ENCODE data around the gene ACP6. TPM values are rescaled to one million over a fixed set of nuclear protein-coding genes. Genes with fewer than 3 reads are reported as not detected.

The ACP6 gene
- total RNA-seq, 1 donor from 2014 or later, result 27.6 TPM

DNA sequence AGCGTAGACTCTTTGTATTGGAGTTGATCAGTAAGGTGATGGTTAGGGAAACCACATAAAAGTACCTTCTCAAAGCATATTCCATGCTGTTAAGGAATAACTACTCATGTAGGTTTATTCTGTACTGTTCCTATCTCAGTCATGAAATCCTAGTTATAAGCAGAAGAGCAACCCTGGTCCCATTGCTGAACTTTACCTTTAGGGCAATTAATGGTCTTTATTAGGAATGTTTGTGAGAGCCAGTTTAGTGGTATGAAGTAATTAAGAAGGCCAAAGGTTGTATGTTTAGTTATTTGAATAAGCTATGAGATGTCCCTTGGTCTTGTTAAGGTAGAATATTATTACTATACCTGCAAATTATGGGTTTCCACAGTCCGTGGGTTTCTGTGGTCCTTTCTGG is 44.0 kb downstream of the ACP6 start:
- no peak overlapping the region for H2AFZ ChIP-seq (replicated peaks)
- H3K27ac ChIP-seq, result no peak overlapping the region
- H3K4me3 ChIP-seq, result no peak overlapping the region
- Mint-ChIP-seq H3K36me3 (peaks cover 30% of the 10 kb centered on the region), H3K27ac (no peak overlapping the region), H3K4me1 (peaks cover 11% of the 10 kb centered on the region), H3K27me3 (ENCODE audit: insufficient read depth, low read depth) (no peaks in the 10 kb centered on the region), H3K9me3 (no peaks in the 10 kb centered on the region), H3K4me3 (no peak overlapping the region)
- no peak for DNase-seq (ENCODE audit: low spot score)
- TF ChIP-seq EZH2 (IDR thresholded peaks at IDR 0.05), result no peak
- TF ChIP-seq EZH2phosphoT487 (IDR thresholded peaks at IDR 0.05), result no peak
- TF ChIP-seq, protein P1, sequence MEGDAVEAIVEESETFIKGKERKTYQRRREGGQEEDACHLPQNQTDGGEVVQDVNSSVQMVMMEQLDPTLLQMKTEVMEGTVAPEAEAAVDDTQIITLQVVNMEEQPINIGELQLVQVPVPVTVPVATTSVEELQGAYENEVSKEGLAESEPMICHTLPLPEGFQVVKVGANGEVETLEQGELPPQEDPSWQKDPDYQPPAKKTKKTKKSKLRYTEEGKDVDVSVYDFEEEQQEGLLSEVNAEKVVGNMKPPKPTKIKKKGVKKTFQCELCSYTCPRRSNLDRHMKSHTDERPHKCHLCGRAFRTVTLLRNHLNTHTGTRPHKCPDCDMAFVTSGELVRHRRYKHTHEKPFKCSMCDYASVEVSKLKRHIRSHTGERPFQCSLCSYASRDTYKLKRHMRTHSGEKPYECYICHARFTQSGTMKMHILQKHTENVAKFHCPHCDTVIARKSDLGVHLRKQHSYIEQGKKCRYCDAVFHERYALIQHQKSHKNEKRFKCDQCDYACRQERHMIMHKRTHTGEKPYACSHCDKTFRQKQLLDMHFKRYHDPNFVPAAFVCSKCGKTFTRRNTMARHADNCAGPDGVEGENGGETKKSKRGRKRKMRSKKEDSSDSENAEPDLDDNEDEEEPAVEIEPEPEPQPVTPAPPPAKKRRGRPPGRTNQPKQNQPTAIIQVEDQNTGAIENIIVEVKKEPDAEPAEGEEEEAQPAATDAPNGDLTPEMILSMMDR (IDR thresholded peaks at IDR 0.05), result no peak
- no peaks in the 10 kb centered on the region for H3K9me3 ChIP-seq (ENCODE audit: low read depth)
- peaks cover 19% of the 10 kb centered on the region for H3F3A ChIP-seq (ENCODE audit: low read depth)
- H3K79me2 ChIP-seq (ENCODE audit: low read depth), result no peaks in the 10 kb centered on the region
- H3K9ac ChIP-seq, result no peak overlapping the region
- no peaks in the 10 kb centered on the region for H3K4me1 ChIP-seq
- peaks cover 22% of the 10 kb centered on the region for H4K20me1 ChIP-seq (ENCODE audit: low read depth)
- no peaks in the 10 kb centered on the region for H3K36me3 ChIP-seq
- no peak overlapping the region for H3K4me2 ChIP-seq
- H3K27me3 ChIP-seq, result no peaks in the 10 kb centered on the region

DNA sequence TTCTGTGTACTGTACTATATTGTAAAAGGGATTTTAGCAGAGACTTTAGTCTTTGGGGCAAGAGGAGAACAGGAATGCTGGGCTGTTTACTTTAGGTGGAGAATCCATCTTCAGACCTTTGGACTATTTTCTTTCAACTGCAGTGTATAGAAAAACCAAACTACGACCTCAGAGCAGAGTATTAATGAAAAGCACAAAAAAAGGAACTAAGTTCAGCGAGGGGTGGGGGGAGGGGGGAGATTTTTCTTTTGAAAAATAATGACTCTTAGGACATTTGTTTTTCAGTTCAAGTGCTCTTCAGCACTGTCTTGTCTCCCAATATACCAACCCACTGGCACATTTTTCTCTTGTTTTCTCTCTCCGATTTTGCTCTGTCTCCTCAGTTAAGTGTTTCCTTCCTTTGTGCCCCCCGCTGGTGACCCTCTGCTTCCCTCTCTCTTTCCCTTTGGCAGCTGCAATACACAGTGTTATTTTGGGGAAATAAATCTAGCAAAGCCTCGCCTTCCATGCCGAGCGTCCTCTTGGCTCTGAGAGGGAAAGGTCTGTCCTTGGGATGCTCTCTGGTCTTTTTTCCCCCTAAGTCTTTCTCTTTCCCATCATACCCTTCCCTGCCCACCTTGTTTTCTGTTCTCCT is 44.8 kb downstream of the ACP6 start:
- Histone ChIP-seq H4K20me1 (ENCODE audit: low read depth) (peaks cover 24% of the 10 kb centered on the region), H3K27me3 (no peaks in the 10 kb centered on the region), H3K4me3 (no peak overlapping the region), H3K79me2 (ENCODE audit: low read depth) (no peaks in the 10 kb centered on the region), H3K4me1 (no peaks in the 10 kb centered on the region), H3K4me2 (no peak overlapping the region), H3K36me3 (no peaks in the 10 kb centered on the region), H3K9ac (no peak overlapping the region), H3F3A (ENCODE audit: low read depth) (peaks cover 19% of the 10 kb centered on the region), H3K27ac (no peak overlapping the region), H3K9me3 (ENCODE audit: low read depth) (no peaks in the 10 kb centered on the region), H2AFZ (replicated peaks) (no peak overlapping the region)
- Mint-ChIP-seq H3K4me1 (peaks cover 9% of the 10 kb centered on the region), H3K9me3 (no peaks in the 10 kb centered on the region), H3K27ac (no peak overlapping the region), H3K27me3 (ENCODE audit: insufficient read depth, low read depth) (peaks cover 2% of the 10 kb centered on the region), H3K36me3 (peaks cover 35% of the 10 kb centered on the region), H3K4me3 (no peak overlapping the region)
- TF ChIP-seq EZH2phosphoT487 (IDR thresholded peaks at IDR 0.05) (no peak), EZH2 (IDR thresholded peaks at IDR 0.05) (no peak)
- TF ChIP-seq, protein P1 (IDR thresholded peaks at IDR 0.05), result no peak
- no peak for DNase-seq (ENCODE audit: low spot score)

DNA sequence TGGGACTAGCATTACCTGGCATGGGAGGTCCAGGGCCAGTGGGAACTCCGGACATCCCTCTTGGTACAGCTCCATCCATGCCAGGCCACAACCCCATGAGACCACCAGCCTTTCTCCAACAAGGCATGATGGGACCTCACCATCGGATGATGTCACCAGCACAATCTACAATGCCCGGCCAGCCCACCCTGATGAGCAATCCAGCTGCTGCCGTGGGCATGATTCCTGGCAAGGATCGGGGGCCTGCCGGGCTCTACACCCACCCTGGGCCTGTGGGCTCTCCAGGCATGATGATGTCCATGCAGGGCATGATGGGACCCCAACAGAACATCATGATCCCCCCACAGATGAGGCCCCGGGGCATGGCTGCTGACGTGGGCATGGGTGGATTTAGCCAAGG is 45.8 kb downstream of the ACP6 start:
- no peaks in the 10 kb centered on the region for H3K9me3 Mint-ChIP-seq
- H3K4me3 ChIP-seq, result no peak overlapping the region
- no peaks in the 10 kb centered on the region for H3K9me3 ChIP-seq (ENCODE audit: low read depth)
- H3K27me3 Mint-ChIP-seq (ENCODE audit: insufficient read depth, low read depth), result peaks cover 2% of the 10 kb centered on the region
- TF ChIP-seq EZH2 (IDR thresholded peaks at IDR 0.05) (no peak), EZH2phosphoT487 (IDR thresholded peaks at IDR 0.05) (no peak)
- TF ChIP-seq, protein P1 (IDR thresholded peaks at IDR 0.05), result no peak
- H3K4me2 ChIP-seq, result no peak overlapping the region
- no peak overlapping the region for H3K4me3 Mint-ChIP-seq
- H3K4me1 Mint-ChIP-seq, result peaks cover 5% of the 10 kb centered on the region
- H3K9ac ChIP-seq, result no peak overlapping the region
- peaks cover 38% of the 10 kb centered on the region for H3K36me3 Mint-ChIP-seq
- no peaks in the 10 kb centered on the region for H3K79me2 ChIP-seq (ENCODE audit: low read depth)
- no peak overlapping the region for H2AFZ ChIP-seq (replicated peaks)
- no peak overlapping the region for H3K27ac ChIP-seq
- H3K27ac Mint-ChIP-seq, result no peak overlapping the region
- no peaks in the 10 kb centered on the region for H3K4me1 ChIP-seq
- H3F3A ChIP-seq (ENCODE audit: low read depth), result peaks cover 19% of the 10 kb centered on the region
- H4K20me1 ChIP-seq (ENCODE audit: low read depth), result peaks cover 26% of the 10 kb centered on the region
- DNase-seq (ENCODE audit: low spot score), result no peak
- H3K36me3 ChIP-seq, result no peaks in the 10 kb centered on the region
- H3K27me3 ChIP-seq, result no peaks in the 10 kb centered on the region
